IMR-90 (cell line): ENCODE measurements around the gene NXPH1. TPM values are rescaled to one million over a fixed set of nuclear protein-coding genes. Genes with fewer than 3 reads are reported as not detected.

Experiments
- ATAC-seq: fragments of 200-7000 bp; cut with Tn5 transposase; 2 replicates; pipeline ENCODE4 v1.9.1; 2020; ENCODE audit warnings: low read depth, mild to moderate bottlenecking, moderate library complexity
- BruUV-seq: library from RNA; stranded (reverse); fragments of 400-500 nt; replicated peaks from 2 replicates; lab custom pipeline; 2021; lab: Mats Ljungman, UMichigan
- CTCF ChIA-PET: fragments of 300-600 bp; formaldehyde crosslinking; extraction: SDS; loops from one replicate; lab custom pipeline; 2021; ENCODE audit warnings: antibody characterized with exemption; lab: Yijun Ruan, JAX
- POLR2A ChIA-PET: fragments of 300-600 bp; sonication (Branson Sonifier 250); formaldehyde crosslinking; loops from one replicate; lab custom pipeline; 2022; ENCODE audit warnings: antibody characterized with exemption; ENCODE audit not compliant: unreplicated experiment; lab: Charles Lee
- DNase-seq: peaks from one replicate; pipeline ENCODE4 v3.0.0; 2013
- H2AFZ ChIP-seq: replicated peaks from 2 replicates; pipeline ENCODE3; 2013; ENCODE audit warnings: low read length, mild to moderate bottlenecking; ENCODE audit not compliant: poor library complexity
- H2AK5ac ChIP-seq: 2 replicates; pipeline ENCODE4 v1.6.1; 2013; ENCODE audit warnings: low read depth, low read length, inconsistent platforms
- H2AK9ac ChIP-seq: replicated peaks from 2 replicates; pipeline ENCODE3; 2013; ENCODE audit warnings: mild to moderate bottlenecking, low read depth, low read length, moderate library complexity; ENCODE audit not compliant: poor library complexity
- H2BK120ac ChIP-seq: 2 replicates; pipeline ENCODE4 v1.6.1; 2013; ENCODE audit warnings: low read depth, low read length, inconsistent platforms
- H2BK15ac ChIP-seq: 3 replicates; pipeline ENCODE4 v1.6.1; 2013; ENCODE audit warnings: low read depth, low read length, inconsistent platforms
- H2BK20ac ChIP-seq: 2 replicates; pipeline ENCODE4 v1.6.1; 2013; ENCODE audit warnings: low read depth, mild to moderate bottlenecking, inconsistent platforms, low read length, moderate library complexity
- H2BK5ac ChIP-seq: 2 replicates; pipeline ENCODE4 v1.6.1; 2013; ENCODE audit warnings: mild to moderate bottlenecking, low read depth, low read length, inconsistent platforms; ENCODE audit not compliant: poor library complexity, severe bottlenecking
- H3K14ac ChIP-seq: replicated peaks from 2 replicates; pipeline ENCODE4 v1.6.1; 2013; ENCODE audit warnings: low read depth, low read length, inconsistent platforms
- H3K18ac ChIP-seq: 2 replicates; pipeline ENCODE4 v1.6.1; 2013; ENCODE audit warnings: low read depth, low read length, control low read depth
- H3K23ac ChIP-seq: 2 replicates; pipeline ENCODE4 v1.6.1; 2013; ENCODE audit warnings: low read depth, low read length, inconsistent platforms
- H3K27ac ChIP-seq: 2 replicates; pipeline ENCODE4 v1.5.1; 2013; ENCODE audit warnings: mild to moderate bottlenecking, control low read depth, low read length; ENCODE audit not compliant: insufficient read depth
- H3K27me3 ChIP-seq: 2 replicates; pipeline ENCODE4 v1.6.1; 2013; ENCODE audit warnings: low read length; ENCODE audit not compliant: control insufficient read depth, insufficient read depth
- H3K36me3 ChIP-seq: 2 replicates; pipeline ENCODE4 v1.6.1; 2013; ENCODE audit warnings: low read length, mixed read lengths; ENCODE audit not compliant: control insufficient read depth, insufficient read depth
- H3K4ac ChIP-seq: 2 replicates; pipeline ENCODE4 v1.6.1; 2013; ENCODE audit warnings: low read depth, low read length, inconsistent platforms
- H3K4me1 ChIP-seq: 2 replicates; pipeline ENCODE4 v1.6.1; 2013; ENCODE audit warnings: low read length, mixed read lengths; ENCODE audit not compliant: control insufficient read depth, insufficient read depth
- H3K4me2 ChIP-seq: 2 replicates; pipeline ENCODE4 v1.6.1; 2013; ENCODE audit warnings: low read depth, mild to moderate bottlenecking, control low read depth, low read length, moderate library complexity
- H3K4me3 ChIP-seq: 2 replicates; pipeline ENCODE4 v1.5.1; 2013; ENCODE audit warnings: low read depth, mild to moderate bottlenecking, control low read depth, low read length, moderate library complexity; ENCODE audit not compliant: insufficient read depth
- H3K56ac ChIP-seq: 2 replicates; pipeline ENCODE4 v1.6.1; 2013; ENCODE audit warnings: low read length, inconsistent platforms; ENCODE audit not compliant: insufficient read depth; ENCODE audit errors: extremely low read depth
- H3K79me1 ChIP-seq, 2 experiments: 2 replicates each; pipeline ENCODE4 v1.6.1; 2013; ENCODE audit warnings: low read length in 2 of 2, inconsistent platforms in 1 of 2, low read depth in 1 of 2
- H3K9ac ChIP-seq: 2 replicates; pipeline ENCODE4 v1.6.1; 2013; ENCODE audit warnings: low read depth, low read length, control low read depth
- H3K9me1 ChIP-seq: 2 replicates; pipeline ENCODE4 v1.6.1; 2013; ENCODE audit warnings: low read length, inconsistent platforms; ENCODE audit not compliant: insufficient read depth
- H3K9me3 ChIP-seq: 2 replicates; pipeline ENCODE4 v1.6.1; 2013; ENCODE audit warnings: low read length; ENCODE audit not compliant: control insufficient read depth, insufficient read depth
- H4K20me1 ChIP-seq: 2 replicates; pipeline ENCODE4 v1.6.1; 2013; ENCODE audit warnings: low read length, inconsistent platforms; ENCODE audit not compliant: insufficient read depth
- H4K5ac ChIP-seq: 2 replicates; pipeline ENCODE4 v1.6.1; 2013; ENCODE audit warnings: mild to moderate bottlenecking, low read depth, low read length, control low read depth
- H4K8ac ChIP-seq, 2 experiments: 2 replicates each; pipeline ENCODE4 v1.6.1; 2013; ENCODE audit warnings: low read depth in 2 of 2, low read length in 2 of 2, control low read depth in 1 of 2, inconsistent platforms in 1 of 2
- H4K91ac ChIP-seq: 2 replicates; pipeline ENCODE4 v1.6.1; 2013; ENCODE audit warnings: low read depth, low read length, inconsistent platforms; ENCODE audit not compliant: insufficient read depth
- BHLHE40 ChIP-seq: fragments of 150-350 bp; IDR thresholded peaks from 2 replicates; pipeline ENCODE4 v1.6.1; 2016; ENCODE audit warnings: mild to moderate bottlenecking, low read depth, low read length
- FOS ChIP-seq: fragments of 150-350 bp; IDR thresholded peaks from 2 replicates; pipeline ENCODE4 v1.6.1; 2016; ENCODE audit warnings: low read depth, low read length
- NFE2L2 ChIP-seq: fragments of 150-350 bp; IDR thresholded peaks from 2 replicates; pipeline ENCODE4 v1.6.1; 2016; ENCODE audit warnings: low read depth, mild to moderate bottlenecking, low read length
- RAD21 ChIP-seq: IDR thresholded peaks from 2 replicates; pipeline ENCODE4 v1.6.1; 2012; ENCODE audit warnings: low read length, improper control_type of control experiment
- RFX5 ChIP-seq: IDR thresholded peaks from 2 replicates; pipeline ENCODE4 v1.8.0; 2012; ENCODE audit warnings: low read depth, mild to moderate bottlenecking, low read length, moderate library complexity
- WGBS, 2 experiments: methylation state at CpG; one replicate each; pipeline versions ENCODE4 v1.1.5 to v1.1.7; 2013; ENCODE audit warnings: missing lambda C conversion rate in 2 of 2; ENCODE audit not compliant: insufficient read length in 1 of 2; ENCODE audit errors: extremely low coverage in 2 of 2; 5-methylcytosine and 5-hydroxymethylcytosine counted together
- dilution Hi-C: fragments of 300-500 bp; cut with HindIII; formaldehyde crosslinking; loops from one replicate; pipeline ENCODE4 v1.14.3; 2018; ENCODE audit warnings: low sequenced_read_pairs; ENCODE audit not compliant: unreplicated experiment
- in situ Hi-C: fragments of 300-500 bp; cut with MboI; formaldehyde crosslinking; loops from 3 replicates; pipeline ENCODE4 v1.14.3; 2019; ENCODE audit warnings: low sequenced_read_pairs, inconsistent platforms, mixed read lengths
- intact Hi-C: fragments of 100-400 bp; cut with micrococcal nuclease; formaldehyde crosslinking; loops from 2 replicates; pipeline ENCODE4 v1.10.0; 2022
- polyA plus RNA-seq, 3 experiments: library from polyadenylated mRNA; depleted of rRNA; stranded (reverse); fragments of >200 nt; gene quantifications; 2 replicates each; pipeline ENCODE4 v1.2.3, GENCODE V29; 2012; ENCODE audit warnings: low replicate concordance in 1 of 3
- total RNA-seq: library from RNA; depleted of rRNA; stranded (reverse); fragments of >200 nt; gene quantifications from 2 replicates; pipeline ENCODE4 v1.2.3, GENCODE V29; 2012

Gene NXPH1
- total and polyA plus RNA-seq, 2 of the 4 experiments (the other 2 are of a cell fraction) = not detected

DNA sequence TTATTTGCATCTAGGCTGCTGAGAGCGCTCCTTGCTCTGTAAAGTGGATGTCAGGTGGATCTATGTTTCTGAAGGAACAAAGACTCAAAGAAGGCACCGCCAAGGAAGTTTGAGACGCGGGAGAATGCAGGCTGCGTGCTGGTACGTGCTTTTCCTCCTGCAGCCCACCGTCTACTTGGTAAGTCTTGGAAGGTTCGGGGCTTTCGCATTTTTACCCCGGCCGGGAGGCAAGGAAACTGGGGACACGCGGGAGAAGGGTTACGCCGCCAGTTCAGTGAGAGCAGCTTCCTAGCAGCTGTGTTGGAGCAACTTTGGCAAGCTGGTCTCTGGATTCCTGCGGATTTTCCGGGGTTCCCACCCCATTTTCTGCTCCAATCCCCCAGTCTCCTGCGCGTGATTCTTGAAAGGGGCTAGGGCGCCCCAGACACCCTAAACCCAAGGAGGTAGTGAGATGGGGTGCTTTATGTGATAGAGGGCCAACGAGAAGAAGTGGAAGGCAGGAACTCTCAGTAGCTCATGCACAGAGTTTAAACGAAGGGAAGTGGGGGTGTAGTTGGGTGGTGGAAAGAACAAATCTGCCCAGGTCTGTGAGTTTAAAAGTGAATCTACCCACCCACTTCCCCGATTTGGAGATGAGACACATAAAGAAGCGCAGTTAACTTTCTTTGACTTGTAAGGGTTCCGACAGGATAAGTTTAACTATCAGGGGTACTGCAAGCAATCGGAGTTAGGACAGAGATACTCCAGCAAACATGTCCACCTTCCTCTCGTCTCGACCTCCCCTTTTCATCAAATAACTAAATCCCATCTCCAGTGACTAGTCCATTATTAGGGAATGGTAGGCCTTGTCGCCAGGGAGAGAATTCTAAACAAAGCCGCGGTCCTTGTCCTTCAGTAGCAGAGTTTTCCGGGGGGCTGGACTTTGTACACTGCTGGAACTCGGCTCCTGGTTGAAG is 2.5 kb downstream of the NXPH1 start:
- intact Hi-C loops (no loop called here), in situ Hi-C loops (no loop called here), dilution Hi-C loops (no loop called here)
- ChIA-PET CTCF (interaction anchor here (0.7 kb wide), 1 partner anchor 1847 kb away, joined by 3 read pairs; no protein-coding TSS in a partner anchor), POLR2A (no interaction called here)
- Histone ChIP-seq H3K9me3 (peaks cover 12% of the 10 kb centered on the region), H3K79me1 (no peaks in the 10 kb centered on the region), H4K20me1 (no peaks in the 10 kb centered on the region; the same call in 1 of the 2 replicates), H3K9ac (no peak overlapping the region), H4K8ac (no peak overlapping the region), H3K9me1 (no peaks in the 10 kb centered on the region), H3K18ac (no peak overlapping the region), H3K4me2 (no peak overlapping the region), H3K14ac (no peak overlapping the region), H2BK15ac (no peak overlapping the region), H3K4me3 (no peak overlapping the region), H3K27me3 (peaks cover 1% of the 10 kb centered on the region; the same call in 1 of the 2 replicates), H2BK120ac (no peak overlapping the region), H2AK9ac (no peak overlapping the region), H3K4me1 (no peaks in the 10 kb centered on the region), H2BK20ac (no peak overlapping the region), H3K56ac (no peak overlapping the region), H3K4ac (no peak overlapping the region), H3K27ac (no peak overlapping the region), H2AFZ (no peak overlapping the region), H2AK5ac (no peak overlapping the region), H3K23ac (no peak overlapping the region), H4K91ac (no peak overlapping the region), H3K36me3 (no peaks in the 10 kb centered on the region), H2BK5ac (no peak overlapping the region), H4K5ac (no peak overlapping the region)
- WGBS, 2 experiments = 4% methylated on average over 9 of the region's 33 CpGs; no CpG with 5 or more reads in 1 of the 2 experiments
- DNase-seq (no peak), ATAC-seq (no peak)
- no TSS peak for BruUV-seq
- no peak for TF ChIP-seq BHLHE40
- no peak for TF ChIP-seq RFX5
- no peak for TF ChIP-seq NFE2L2
- TF ChIP-seq RAD21 = no peak
- no peak for TF ChIP-seq FOS
